GM12878 (cell line): ENCODE measurements around the gene AHCY. TPM values are rescaled to one million over a fixed set of nuclear protein-coding genes. Genes with fewer than 3 reads are reported as not detected.
"Not testable (repeated sequence)": the region's sequence is repeated elsewhere in the genome, so short reads cannot be mapped to it uniquely, and the experiment has no call there.

Source experiments
- ATAC-seq: fragments of 200-7000 bp; cut with Tn5 transposase; 3 replicates; pipeline ENCODE4 v1.9.1; 2020; ENCODE audit warnings: mild to moderate bottlenecking, moderate library complexity
- BruUV-seq: library from RNA; stranded (reverse); fragments of 400-500 nt; replicated peaks from 2 replicates; lab custom pipeline; 2021; lab: Mats Ljungman, UMichigan
- CTCF ChIA-PET: fragments of 300-600 bp; sonication (Branson Sonifier 250); formaldehyde crosslinking; extraction: SDS; loops from one replicate; lab custom pipeline; 2021; ENCODE audit warnings: inconsistent platforms; lab: Yijun Ruan, JAX
- POLR2A ChIA-PET: fragments of 350-600 bp; formaldehyde crosslinking; extraction: SDS; loops from one replicate; lab custom pipeline; 2021; ENCODE audit warnings: inconsistent platforms; lab: Charles Lee
- RAD21 ChIA-PET: fragments of 300-600 bp; sonication (Branson Sonifier 250); formaldehyde crosslinking; loops from one replicate; lab custom pipeline; 2023; ENCODE audit warnings: antibody characterized with exemption; ENCODE audit not compliant: unreplicated experiment; lab: Charles Lee
- SMC1A ChIA-PET: fragments of 300-600 bp; sonication (Branson Sonifier 250); formaldehyde crosslinking; loops from one replicate; lab custom pipeline; 2023; ENCODE audit not compliant: unreplicated experiment, uncharacterized antibody; lab: Charles Lee
- DNase-seq: peaks from one replicate; pipeline ENCODE4 v3.0.0-alpha.2; 2011; ENCODE audit warnings: low read depth, low spot score
- FAIRE-seq: peaks from 3 replicates; lab custom pipeline; 2011; peaks lifted over from hg19 to GRCh38; lab: Jason Lieb, UNC
- H2AFZ ChIP-seq: 2 replicates; pipeline ENCODE4 v1.6.0; 2011; ENCODE audit warnings: low read depth, low read length, control low read depth; ENCODE audit not compliant: control insufficient read depth
- H3K27ac ChIP-seq: 2 replicates; pipeline ENCODE4 v1.5.1; 2011; ENCODE audit warnings: control low read depth; ENCODE audit not compliant: control insufficient read depth, insufficient read depth
- H3K27me3 ChIP-seq, 2 experiments: replicated peaks in 1 of 2; 2 replicates each; pipeline versions ENCODE4 v1.6.0 to v1.6.1; 2011; ENCODE audit warnings: low read length in 1 of 2; ENCODE audit not compliant: control insufficient read depth in 2 of 2, insufficient read depth in 2 of 2
- H3K36me3 ChIP-seq, 2 experiments: 2 replicates each; pipeline ENCODE4 v1.5.1; 2011; ENCODE audit warnings: low read length in 1 of 2; ENCODE audit not compliant: control insufficient read depth in 2 of 2, insufficient read depth in 2 of 2
- H3K4me1 ChIP-seq: 2 replicates; pipeline ENCODE4 v1.6.1; 2011; ENCODE audit warnings: mild to moderate bottlenecking, low read length, moderate library complexity, mixed read lengths; ENCODE audit not compliant: control insufficient read depth, insufficient read depth
- H3K4me2 ChIP-seq: 2 replicates; pipeline ENCODE4 v1.6.0; 2011; ENCODE audit warnings: control low read depth; ENCODE audit not compliant: control insufficient read depth, insufficient read depth
- H3K4me3 ChIP-seq: fragments of 200-600 bp; sonication (generic); 2 replicates; pipeline ENCODE4 v1.5.1; 2016
- H3K79me2 ChIP-seq: 2 replicates; pipeline ENCODE4 v1.6.0; 2011; ENCODE audit warnings: low read length; ENCODE audit not compliant: control insufficient read depth, insufficient read depth
- H3K9ac ChIP-seq: 2 replicates; pipeline ENCODE4 v1.8.0; 2011; ENCODE audit warnings: low read length, control low read depth, mixed read lengths; ENCODE audit not compliant: control insufficient read depth, insufficient read depth
- H3K9me3 ChIP-seq: replicated peaks from 3 replicates; pipeline ENCODE4 v1.5.1; 2011; ENCODE audit warnings: mild to moderate bottlenecking, low read length; ENCODE audit not compliant: control insufficient read depth, insufficient read depth
- H4K20me1 ChIP-seq: 2 replicates; pipeline ENCODE4 v1.6.0; 2011; ENCODE audit not compliant: control insufficient read depth, insufficient read depth
- CEBPB ChIP-seq, 2 experiments: fragments of 150-350 bp in 1 of 2; IDR thresholded peaks; 2 replicates each; pipeline ENCODE4 v1.6.1; 2012 to 2014; ENCODE audit warnings: low read depth in 2 of 2, low read length in 2 of 2, borderline replicate concordance in 1 of 2, inconsistent platforms in 1 of 2
- CREB1 ChIP-seq: IDR thresholded peaks from 2 replicates; pipeline ENCODE4 v1.6.1; 2012; ENCODE audit warnings: low read depth, mild to moderate bottlenecking, inconsistent platforms
- ETV6 ChIP-seq, 2 experiments: fragments of 450-650 bp in 1 of 2; IDR thresholded peaks in 1 of 2; conservative IDR thresholded peaks in 1 of 2; 2 replicates each; pipeline ENCODE4 v1.6.1; 2014; ENCODE audit warnings: antibody characterized with exemption in 1 of 2, borderline replicate concordance in 1 of 2, low read depth in 1 of 2, mild to moderate bottlenecking in 1 of 2, moderate library complexity in 1 of 2
- IKZF1 ChIP-seq: fragments of 450-650 bp; conservative IDR thresholded peaks from 2 replicates; pipeline ENCODE4 v1.6.1; 2017; ENCODE audit warnings: antibody characterized with exemption, mild to moderate bottlenecking
- JUND ChIP-seq: IDR thresholded peaks from 2 replicates; pipeline ENCODE4 v1.6.1; 2012; ENCODE audit warnings: low read depth, mild to moderate bottlenecking, low read length, improper control_type of control experiment, moderate library complexity
- MEF2B ChIP-seq: fragments of 450-650 bp; IDR thresholded peaks from 2 replicates; pipeline ENCODE4 v1.6.1; 2018; ENCODE audit warnings: mild to moderate bottlenecking, moderate library complexity; ENCODE audit not compliant: partially characterized antibody, poor library complexity, severe bottlenecking
- PAX8 ChIP-seq: fragments of 450-650 bp; IDR thresholded peaks from 2 replicates; pipeline ENCODE4 v1.6.1; 2017; ENCODE audit warnings: mild to moderate bottlenecking, moderate library complexity
- RELA ChIP-seq: fragments of 450-650 bp; IDR thresholded peaks from 2 replicates; pipeline ENCODE4 v1.8.0; 2014; ENCODE audit warnings: borderline replicate concordance; ENCODE audit not compliant: partially characterized antibody
- SPI1 ChIP-seq: IDR thresholded peaks from 2 replicates; pipeline ENCODE4 v1.6.1; 2011; ENCODE audit warnings: low read depth, mild to moderate bottlenecking, low read length, moderate library complexity, borderline replicate concordance; ENCODE audit not compliant: insufficient read depth
- TARDBP ChIP-seq: IDR thresholded peaks from 2 replicates; pipeline ENCODE4 v1.6.1; 2016; ENCODE audit warnings: borderline replicate concordance
- TCF3 ChIP-seq: IDR thresholded peaks from 2 replicates; pipeline ENCODE4 v1.6.1; 2012; ENCODE audit warnings: low read depth, mild to moderate bottlenecking, low read length, borderline replicate concordance; ENCODE audit not compliant: insufficient read depth
- WGBS: methylation state at CpG from one replicate; pipeline ENCODE4 v1.1.6; 2016; ENCODE audit warnings: low lambda C conversion rate; ENCODE audit not compliant: insufficient replicate concordance, insufficient coverage; ENCODE audit errors: missing lambda C conversion rate; 5-methylcytosine and 5-hydroxymethylcytosine counted together
- in situ Hi-C: fragments of 300-500 bp; cut with MboI; formaldehyde crosslinking; loops from 9 replicates; pipeline ENCODE4 v1.14.3; 2018; ENCODE audit warnings: mixed read lengths
- intact Hi-C: fragments of 100-400 bp; cut with micrococcal nuclease; formaldehyde crosslinking; loops from one replicate; pipeline ENCODE4 v1.14.2; 2022; ENCODE audit not compliant: unreplicated experiment
- polyA plus RNA-seq, 11 experiments: library from polyadenylated mRNA; depleted of rRNA in 4 of 11; unstranded in 6 of 11; stranded (reverse) in 5 of 11; fragments of >200 nt; fragmentation: Nextera tagmentation in 4 of 11; fragmentation: Illumina TruSeq in 1 of 11; extraction: Ambion mirVana in 4 of 11; extraction: Trizol in 1 of 11; gene quantifications; 1 replicate in 1 of 11; 2 replicates in 10 of 11; pipeline versions ENCODE4 v1.2.1 to v1.2.3, GENCODE V29; 2011 to 2016; ENCODE audit warnings: inconsistent platforms in 2 of 11, missing spikeins in 2 of 11, low read depth in 1 of 11
- total RNA-seq, 4 experiments: library from RNA; depleted of rRNA in 3 of 4; stranded (reverse); fragments of >200 nt in 3 of 4; fragmentation: Illumina TruSeq in 1 of 4; extraction: Trizol in 1 of 4; gene quantifications; 2 replicates each; pipeline versions ENCODE4 v1.2.1 to v1.2.3, GENCODE V29; 2013 to 2021
- TF ChIP-seq, protein P1 (sequence below): fragments of 450-650 bp; formaldehyde crosslinking; IDR thresholded peaks from 2 replicates; pipeline ENCODE4 v1.5.0; 2022; ENCODE audit warnings: mild to moderate bottlenecking, missing genetic modification characterization

AHCY gene
- total and polyA plus RNA-seq, 10 of the 15 experiments (the other 5 are each of a cell fraction or from before 2014, with no cell fraction given), result 84.9 to 223 (median 181) TPM

DNA sequence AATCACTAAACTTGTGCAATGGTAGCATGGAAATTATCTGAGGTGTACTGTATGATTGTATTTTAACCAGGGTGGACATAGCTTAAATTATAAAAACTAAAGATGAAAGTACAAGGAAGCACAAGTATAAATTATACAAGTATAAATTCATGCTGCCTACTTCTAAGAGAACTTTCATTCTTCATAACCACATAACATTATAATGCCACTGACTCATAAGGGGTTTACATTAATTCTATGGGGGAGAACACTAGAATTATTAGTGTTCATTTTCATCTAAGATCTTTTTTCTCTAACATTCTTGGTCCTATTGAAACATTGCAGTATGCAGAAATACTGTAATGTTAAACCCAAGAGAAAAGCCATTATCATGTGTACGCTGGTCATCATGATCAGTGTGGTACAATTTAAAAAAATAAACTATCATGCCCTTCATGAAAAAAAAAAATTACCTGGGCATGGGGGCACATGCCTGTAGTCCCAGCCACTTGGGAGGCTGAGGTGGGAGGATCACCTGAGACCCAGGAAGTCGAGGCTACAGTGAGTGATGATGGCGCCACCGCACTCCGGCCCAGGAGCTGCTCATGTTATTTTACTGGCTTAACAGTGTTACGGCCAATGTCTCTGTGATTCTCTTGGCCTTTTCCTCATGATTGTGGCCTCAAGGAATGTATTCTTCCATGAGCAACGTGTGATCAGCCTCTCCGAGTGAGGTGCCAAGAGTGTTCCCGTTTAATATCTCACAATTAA lies 25.9 kb upstream of the AHCY start:
- FAIRE-seq, result no peak
- H3K27ac ChIP-seq, result no peak overlapping the region
- ChIA-PET POLR2A (no interaction called here), CTCF (no interaction called here), RAD21 (no interaction called here), SMC1A (interaction anchor here (0.8 kb wide), 1 partner anchor 9 kb away, joined by 3 read pairs; no protein-coding TSS in a partner anchor)
- no TSS peak for BruUV-seq
- no peak overlapping the region for H3K9ac ChIP-seq
- H3K4me2 ChIP-seq, result no peak overlapping the region
- TF ChIP-seq SPI1, result no peak
- TF ChIP-seq IKZF1, result no peak
- no peak for TF ChIP-seq CEBPB (IDR thresholded peaks at IDR 0.05; ENCODE audit: borderline replicate concordance in 1 of 2, low read depth in 2 of 2, low read length in 2 of 2)
- no peak for TF ChIP-seq MEF2B
- no peak for TF ChIP-seq JUND
- no peak for TF ChIP-seq TARDBP
- no peak for TF ChIP-seq TCF3
- no peak for TF ChIP-seq PAX8
- no peak for TF ChIP-seq ETV6 (conservative IDR thresholded peaks at IDR 0.05 in 1 of 2, IDR thresholded peaks at IDR 0.05 in 1 of 2; ENCODE audit: borderline replicate concordance in 1 of 2, low read depth in 1 of 2)
- no peak for TF ChIP-seq RELA
- TF ChIP-seq CREB1, result no peak
- TF ChIP-seq, protein P1, sequence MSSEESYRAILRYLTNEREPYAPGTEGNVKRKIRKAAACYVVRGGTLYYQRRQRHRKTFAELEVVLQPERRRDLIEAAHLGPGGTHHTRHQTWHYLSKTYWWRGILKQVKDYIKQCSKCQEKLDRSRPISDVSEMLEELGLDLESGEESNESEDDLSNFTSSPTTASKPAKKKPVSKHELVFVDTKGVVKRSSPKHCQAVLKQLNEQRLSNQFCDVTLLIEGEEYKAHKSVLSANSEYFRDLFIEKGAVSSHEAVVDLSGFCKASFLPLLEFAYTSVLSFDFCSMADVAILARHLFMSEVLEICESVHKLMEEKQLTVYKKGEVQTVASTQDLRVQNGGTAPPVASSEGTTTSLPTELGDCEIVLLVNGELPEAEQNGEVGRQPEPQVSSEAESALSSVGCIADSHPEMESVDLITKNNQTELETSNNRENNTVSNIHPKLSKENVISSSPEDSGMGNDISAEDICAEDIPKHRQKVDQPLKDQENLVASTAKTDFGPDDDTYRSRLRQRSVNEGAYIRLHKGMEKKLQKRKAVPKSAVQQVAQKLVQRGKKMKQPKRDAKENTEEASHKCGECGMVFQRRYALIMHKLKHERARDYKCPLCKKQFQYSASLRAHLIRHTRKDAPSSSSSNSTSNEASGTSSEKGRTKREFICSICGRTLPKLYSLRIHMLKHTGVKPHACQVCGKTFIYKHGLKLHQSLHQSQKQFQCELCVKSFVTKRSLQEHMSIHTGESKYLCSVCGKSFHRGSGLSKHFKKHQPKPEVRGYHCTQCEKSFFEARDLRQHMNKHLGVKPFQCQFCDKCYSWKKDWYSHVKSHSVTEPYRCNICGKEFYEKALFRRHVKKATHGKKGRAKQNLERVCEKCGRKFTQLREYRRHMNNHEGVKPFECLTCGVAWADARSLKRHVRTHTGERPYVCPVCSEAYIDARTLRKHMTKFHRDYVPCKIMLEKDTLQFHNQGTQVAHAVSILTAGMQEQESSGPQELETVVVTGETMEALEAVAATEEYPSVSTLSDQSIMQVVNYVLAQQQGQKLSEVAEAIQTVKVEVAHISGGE (CRISPR knock-in tag), result no peak
- DNase-seq, result no peak
- no peaks in the 10 kb centered on the region for H3K79me2 ChIP-seq
- in situ Hi-C loops, result no loop called here
- H3K4me3 ChIP-seq, result no peak overlapping the region
- intact Hi-C loops, result no loop called here
- no peaks in the 10 kb centered on the region; the same call in 2 of the 3 replicates for H3K9me3 ChIP-seq
- 72% methylated on average over 9 of the region's 9 CpGs for WGBS
- H3K27me3 ChIP-seq, result no peaks in the 10 kb centered on the region
- no peaks in the 10 kb centered on the region for H3K4me1 ChIP-seq
- no peak overlapping the region for H2AFZ ChIP-seq
- ATAC-seq, result no peak
- no peaks in the 10 kb centered on the region for H4K20me1 ChIP-seq
- no peaks in the 10 kb centered on the region for H3K36me3 ChIP-seq

DNA sequence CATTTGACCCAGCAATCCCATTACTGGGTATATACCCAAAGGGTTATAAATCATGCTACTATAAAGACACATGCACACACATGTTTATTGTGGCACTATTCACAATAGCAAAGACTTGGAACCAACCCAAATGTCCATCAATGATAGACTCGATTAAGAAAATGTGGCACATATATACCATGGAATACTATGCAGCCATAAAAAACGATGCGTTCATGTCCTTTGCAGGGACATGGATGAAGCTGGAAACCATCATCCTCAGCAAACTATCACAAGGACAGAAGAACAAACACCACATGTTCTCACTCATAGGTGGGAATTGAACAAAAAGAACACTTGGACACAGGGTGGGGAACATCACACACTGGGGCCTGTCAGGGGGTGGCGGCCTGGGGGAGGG lies 25.1 kb upstream of the AHCY start:
- CTCF ChIA-PET, RAD21 ChIA-PET, H3K27ac ChIP-seq, H3K4me3 ChIP-seq, in situ Hi-C loops, DNase-seq, H2AFZ ChIP-seq, ATAC-seq, H3K9ac ChIP-seq, FAIRE-seq, H3K79me2 ChIP-seq, intact Hi-C loops, H3K4me2 ChIP-seq, H4K20me1 ChIP-seq, H3K27me3 ChIP-seq, H3K4me1 ChIP-seq, H3K9me3 ChIP-seq, H3K36me3 ChIP-seq, BruUV-seq, POLR2A ChIA-PET: not testable (repeated sequence)
- SMC1A ChIA-PET, result interaction anchor here (0.8 kb wide), 1 partner anchor 10 kb away, joined by 3 read pairs; no protein-coding TSS in a partner anchor
- WGBS, result 90% methylated on average over 4 of the region's 4 CpGs
